DND-41 (cell line): ENCODE data around the gene HUNK.

Source experiments
- CTCF ChIP-seq: IDR thresholded peaks from 2 replicates; pipeline ENCODE4 v1.5.1; 2012; ENCODE audit warnings: borderline replicate concordance, low read length, moderate library complexity, mild to moderate bottlenecking; ENCODE audit not compliant: poor library complexity, severe bottlenecking; ENCODE audit errors: extremely low read depth
- EZH2 ChIP-seq: IDR thresholded peaks from 3 replicates; pipeline ENCODE4 v1.6.1; 2012; ENCODE audit warnings: borderline replicate concordance, low read depth, mild to moderate bottlenecking, moderate library complexity, low read length, inconsistent platforms; ENCODE audit not compliant: severe bottlenecking

GRCh38 chr21:32046191-32046590, 173.4 kb downstream of the HUNK start:
- no peak for TF ChIP-seq EZH2
- no peak for TF ChIP-seq CTCF
